Measurements from ENCODE around the gene FAM43A. TPM values are rescaled to one million over a fixed set of nuclear protein-coding genes. Genes with fewer than 3 reads are reported as not detected.

The FAM43A gene
- total RNA-seq, 2 experiments from 2014 or later = 3.8 to 4.1 TPM

- Mint-ChIP-seq H3K27me3 (peaks cover 22% of the 10 kb centered on the region), H3K4me1 (no peaks in the 10 kb centered on the region), H3K9me3 (peaks cover 6% of the 10 kb centered on the region), H3K27ac (no peak overlapping the region), H3K4me3 (no peak overlapping the region), H3K36me3 (no peaks in the 10 kb centered on the region)
- no peak for DNase-seq
These were observed 51.4 kb downstream of the FAM43A start for GRCh38 chr3:194736896-194737600.

Other genes starting within 250 kb of the FAM43A start
- 100 to 1,000 TPM; 113 to 124 TPM for gene ATP13A3, start 198.9 kb upstream of the FAM43A start, total RNA-seq
- gene TMEM44, start 52.5 kb upstream of the FAM43A start, total RNA-seq = 1 to 10 TPM; 3.0 to 4.4 TPM
- 10 to 100 TPM; 50.6 to 56.6 TPM for gene LSG1, start 13.7 kb upstream of the FAM43A start, total RNA-seq